HepG2 (cell line): ENCODE results near the gene ALOX5AP. TPM values are rescaled to one million over a fixed set of nuclear protein-coding genes. Genes with fewer than 3 reads are reported as not detected.
A peak's percentile ranks its signal among the peaks of the same experiment; 100 is the strongest.

ENCODE experiments used
- ARHGAP35 ChIP-seq: sonication (generic); formaldehyde crosslinking; IDR thresholded peaks from 2 replicates; pipeline ENCODE4 v1.9.0; 2022; ENCODE audit warnings: mild to moderate bottlenecking, inconsistent platforms, moderate library complexity, missing genetic modification reagents, borderline replicate concordance
- ATF7-NPFF ChIP-seq: sonication (generic); formaldehyde crosslinking; IDR thresholded peaks from 2 replicates; pipeline ENCODE4 v1.8.1; 2023; ENCODE audit warnings: mild to moderate bottlenecking, low read depth, missing genetic modification reagents, moderate library complexity
- CAMTA2 ChIP-seq: sonication (generic); formaldehyde crosslinking; IDR thresholded peaks from 2 replicates; pipeline ENCODE4 v1.4.0; 2020; ENCODE audit warnings: mild to moderate bottlenecking, missing genetic modification reagents, borderline replicate concordance
- DR1 ChIP-seq: sonication (generic); formaldehyde crosslinking; IDR thresholded peaks from 2 replicates; pipeline ENCODE4 v1.8.0; 2021; ENCODE audit warnings: mild to moderate bottlenecking, missing genetic modification reagents, inconsistent platforms
- FIP1L1 ChIP-seq: fragments of 200-400 bp; formaldehyde crosslinking; IDR thresholded peaks from 2 replicates; pipeline ENCODE4 v1.6.1; 2018; ENCODE audit warnings: low read depth, mild to moderate bottlenecking, low read length, moderate library complexity, borderline replicate concordance; ENCODE audit not compliant: insufficient read depth
- FOXC1 ChIP-seq: sonication (generic); formaldehyde crosslinking; IDR thresholded peaks from 2 replicates; pipeline ENCODE4 v1.8.0; 2022; ENCODE audit warnings: mild to moderate bottlenecking, missing genetic modification reagents, borderline replicate concordance
- HMG20B ChIP-seq: conservative IDR thresholded peaks from 2 replicates; pipeline ENCODE4 v1.6.1; 2016; ENCODE audit warnings: missing genetic modification reagents, missing compliant biosample characterization
- HNRNPL ChIP-seq: fragments of 200-400 bp; formaldehyde crosslinking; IDR thresholded peaks from 2 replicates; pipeline ENCODE4 v1.6.1; 2017; ENCODE audit warnings: mild to moderate bottlenecking, low read depth, low read length
- IRF1 ChIP-seq: sonication (generic); formaldehyde crosslinking; IDR thresholded peaks from 2 replicates; pipeline ENCODE4 v1.4.0; 2020; ENCODE audit warnings: low read depth, mild to moderate bottlenecking, missing genetic modification reagents
- ISL2 ChIP-seq: sonication (generic); formaldehyde crosslinking; IDR thresholded peaks from 2 replicates; pipeline ENCODE4 v1.5.0; 2020; ENCODE audit warnings: missing genetic modification reagents
- JUN ChIP-seq: sonication (generic); formaldehyde crosslinking; IDR thresholded peaks from 2 replicates; pipeline ENCODE4 v1.4.0; 2020; ENCODE audit warnings: mild to moderate bottlenecking, missing genetic modification reagents
- MYNN ChIP-seq: sonication (generic); formaldehyde crosslinking; IDR thresholded peaks from 2 replicates; pipeline ENCODE4 v1.4.0; 2020; ENCODE audit warnings: mild to moderate bottlenecking, low read depth, missing genetic modification reagents
- NCOR1 ChIP-seq: fragments of 200-600 bp; sonication (generic); IDR thresholded peaks from 2 replicates; pipeline ENCODE4 v1.7.0; 2017; ENCODE audit warnings: antibody characterized with exemption, low read length, borderline replicate concordance
- NR2F1 ChIP-seq, 2 experiments: fragments of 450-650 bp in 1 of 2; formaldehyde crosslinking in 1 of 2; IDR thresholded peaks; 2 replicates each; pipeline versions ENCODE4 v1.5.0 to v1.6.1; 2016 to 2020; ENCODE audit warnings: mild to moderate bottlenecking in 1 of 2, missing compliant biosample characterization in 1 of 2, missing genetic modification reagents in 1 of 2, moderate library complexity in 1 of 2
- NR2F6 ChIP-seq, 2 experiments: IDR thresholded peaks; 2 replicates each; pipeline ENCODE4 v1.6.1; 2016; ENCODE audit warnings: antibody characterized with exemption in 1 of 2, mild to moderate bottlenecking in 1 of 2
- RBM22 ChIP-seq: fragments of 200-400 bp; formaldehyde crosslinking; optimal IDR thresholded peaks from 2 replicates; pipeline ENCODE3; 2017; ENCODE audit warnings: mild to moderate bottlenecking, low read length, moderate library complexity
- SNAPC2 ChIP-seq: sonication (generic); formaldehyde crosslinking; IDR thresholded peaks from 2 replicates; pipeline ENCODE4 v1.8.1; 2022; ENCODE audit warnings: mild to moderate bottlenecking, missing genetic modification reagents
- SP5 ChIP-seq: IDR thresholded peaks from 2 replicates; pipeline ENCODE4 v1.6.1; 2016; ENCODE audit warnings: low read depth, borderline replicate concordance
- TBL1XR1 ChIP-seq: fragments of 150-350 bp; IDR thresholded peaks from 2 replicates; pipeline ENCODE4 v1.6.1; 2014; ENCODE audit warnings: borderline replicate concordance, low read length; ENCODE audit not compliant: partially characterized antibody
- TEF ChIP-seq: sonication (generic); formaldehyde crosslinking; IDR thresholded peaks from 2 replicates; pipeline ENCODE4 v1.5.0; 2020; ENCODE audit warnings: missing genetic modification reagents
- ZBTB33 ChIP-seq: sonication (generic); formaldehyde crosslinking; IDR thresholded peaks from 2 replicates; pipeline ENCODE4 v1.4.0; 2020; ENCODE audit warnings: missing genetic modification reagents
- ZFP90 ChIP-seq: sonication (generic); formaldehyde crosslinking; IDR thresholded peaks from 2 replicates; pipeline ENCODE4 v1.8.0; 2022; ENCODE audit warnings: missing genetic modification reagents, mild to moderate bottlenecking, inconsistent platforms, borderline replicate concordance
- ZGPAT ChIP-seq: IDR thresholded peaks from 2 replicates; pipeline ENCODE4 v1.6.1; 2016; ENCODE audit warnings: mild to moderate bottlenecking
- ZMYM2 ChIP-seq: sonication (generic); formaldehyde crosslinking; IDR thresholded peaks from 2 replicates; pipeline ENCODE4 v1.8.0; 2022; ENCODE audit warnings: mild to moderate bottlenecking, missing genetic modification reagents
- ZNF607 ChIP-seq: sonication (generic); formaldehyde crosslinking; IDR thresholded peaks from 2 replicates; pipeline ENCODE4 v1.5.1; 2020; ENCODE audit warnings: missing genetic modification reagents, mild to moderate bottlenecking, borderline replicate concordance
- ZNF678 ChIP-seq: sonication (generic); formaldehyde crosslinking; IDR thresholded peaks from 2 replicates; pipeline ENCODE4 v1.4.0; 2020; ENCODE audit warnings: mild to moderate bottlenecking, missing genetic modification reagents
- ZNF816 ChIP-seq: sonication (generic); formaldehyde crosslinking; IDR thresholded peaks from 2 replicates; pipeline ENCODE4 v1.8.0; 2022; ENCODE audit warnings: missing genetic modification reagents, mild to moderate bottlenecking, borderline replicate concordance
- polyA plus RNA-seq, 8 experiments: library from polyadenylated mRNA; depleted of rRNA in 3 of 8; stranded (reverse) in 7 of 8; unstranded in 1 of 8; fragments of >200 nt; fragmentation: Illumina TruSeq in 4 of 8; extraction: Trizol in 4 of 8; gene quantifications; 2 replicates each; pipeline versions ENCODE4 v1.2.1 to v1.2.3, GENCODE V29; 2011 to 2016; ENCODE audit warnings: low read depth in 4 of 8, missing spikeins in 1 of 8, mixed read lengths in 1 of 8; ENCODE audit not compliant: insufficient read depth in 1 of 8
- total RNA-seq, 5 experiments: library from RNA; depleted of rRNA; stranded (reverse); fragments of >200 nt; fragmentation: Illumina TruSeq; extraction: Trizol; gene quantifications; 2 replicates each; pipeline ENCODE4 v1.2.3, GENCODE V29; 2016; ENCODE audit warnings: low read depth in 1 of 5

ALOX5AP gene
- total and polyA plus RNA-seq, 2 of the 13 experiments (the other 11 are each of a cell fraction or from before 2014, with no cell fraction given): 0.97 to 1.2 TPM

GRCh38 chr13:30805132-30805537 lies 69.8 kb downstream of the ALOX5AP start (continued):
- TF ChIP-seq ZNF678 (CRISPR knock-in tag): no peak
- peak; percentile 89 for TF ChIP-seq NCOR1
- no peak for TF ChIP-seq MYNN (CRISPR knock-in tag)
- TF ChIP-seq ZNF816 (CRISPR knock-in tag): 0 out of 2 replicates have a peak, but pooled peaks have one; percentile 50
- no peak for TF ChIP-seq FIP1L1
- TF ChIP-seq DR1 (CRISPR knock-in tag): no peak
- TF ChIP-seq SP5: 0 out of 2 replicates have a peak, but pooled peaks have one; percentile 33
- peak; percentile 19 to 40; a peak in 2 of 4 replicates for TF ChIP-seq NR2F1 (CRISPR knock-in tag; IDR thresholded peaks at IDR 0.05)
- TF ChIP-seq FOXC1: no peak
- no peak for TF ChIP-seq ZGPAT
- TF ChIP-seq CAMTA2 (CRISPR knock-in tag): no peak
- no peak for TF ChIP-seq ARHGAP35 (CRISPR knock-in tag)
- no peak for TF ChIP-seq ZBTB33 (CRISPR knock-in tag)
- no peak for TF ChIP-seq ZFP90 (CRISPR knock-in tag)
- TF ChIP-seq HMG20B (CRISPR knock-in tag): no peak; the same call in 1 of the 2 replicates
- TF ChIP-seq TEF (CRISPR knock-in tag): no peak
- no peak for TF ChIP-seq TBL1XR1
- TF ChIP-seq HNRNPL: no peak
- peak; percentile 90 for TF ChIP-seq ZMYM2
- TF ChIP-seq ATF7-NPFF (CRISPR knock-in tag): no peak
- TF ChIP-seq JUN: no peak
- peak; percentile 33; the same call in 1 of the 2 replicates for TF ChIP-seq ISL2 (CRISPR knock-in tag)
- no peak for TF ChIP-seq SNAPC2 (CRISPR knock-in tag)
- TF ChIP-seq NR2F6 (IDR thresholded peaks at IDR 0.05): no peak; the same call in 1 of the 2 replicates
- peak; percentile 61; the same call in 1 of the 2 replicates for TF ChIP-seq NR2F6 (CRISPR knock-in tag; IDR thresholded peaks at IDR 0.05)
- TF ChIP-seq RBM22: no peak
- no peak for TF ChIP-seq IRF1 (CRISPR knock-in tag)
- TF ChIP-seq ZNF607 (CRISPR knock-in tag): no peak
